SU-DHL-6 (cell line): Measurements from ENCODE around the gene SPATC1L.

Experiments used
- H2AFZ ChIP-seq: fragments of 200-600 bp; sonication (generic); 2 replicates; pipeline ENCODE4 v1.6.1; 2014; ENCODE audit warnings: low read depth, mild to moderate bottlenecking, moderate library complexity, mixed read lengths, antibody characterized with exemption, low read length; ENCODE audit not compliant: severe bottlenecking
- H3F3A ChIP-seq: fragments of 200-600 bp; shearing (Covaris generic); 2 replicates; pipeline ENCODE4 v1.6.0; 2016; ENCODE audit warnings: antibody characterized with exemption, mild to moderate bottlenecking; ENCODE audit not compliant: insufficient read depth
- H3K27ac ChIP-seq: fragments of 200-600 bp; sonication (generic); 2 replicates; pipeline ENCODE4 v1.5.1; 2016; ENCODE audit warnings: low read depth, mild to moderate bottlenecking, low read length, moderate library complexity, mixed read lengths
- H3K27me3 ChIP-seq: fragments of 200-600 bp; sonication (generic), shearing (Covaris generic); 2 replicates; pipeline ENCODE4 v1.6.0; 2014; ENCODE audit warnings: mild to moderate bottlenecking, low read length
- H3K36me3 ChIP-seq: fragments of 200-600 bp; sonication (generic); 2 replicates; pipeline ENCODE4 v1.6.1; 2014; ENCODE audit warnings: mild to moderate bottlenecking, low read length, mixed read lengths
- H3K4me2 ChIP-seq: fragments of 300-600, 200-600 bp; shearing (Covaris generic), sonication (generic); 2 replicates; pipeline ENCODE4 v1.6.0; 2014; ENCODE audit warnings: low read length, low read depth, mild to moderate bottlenecking; ENCODE audit not compliant: poor library complexity, severe bottlenecking
- H3K4me3 ChIP-seq: fragments of 200-600 bp; sonication (generic); 2 replicates; pipeline ENCODE4 v1.5.1; 2014; ENCODE audit warnings: antibody characterized with exemption, low read length, mild to moderate bottlenecking, mixed read lengths; ENCODE audit not compliant: insufficient read depth, poor library complexity, severe bottlenecking
- H3K79me2 ChIP-seq: fragments of 200-600 bp; sonication (generic); 2 replicates; pipeline ENCODE4 v1.6.1; 2014; ENCODE audit warnings: mild to moderate bottlenecking, low read length, moderate library complexity; ENCODE audit not compliant: insufficient read depth
- H3K9ac ChIP-seq: fragments of 200-600 bp; sonication (generic); 2 replicates; pipeline ENCODE4 v1.7.0; 2014; ENCODE audit warnings: mild to moderate bottlenecking, low read length
- H3K9me2 ChIP-seq: fragments of 200-600 bp; sonication (generic); replicated peaks from 2 replicates; pipeline ENCODE4 v1.6.1; 2014; ENCODE audit warnings: low read length; ENCODE audit not compliant: insufficient read depth
- H3K9me3 ChIP-seq: fragments of 200-600 bp; sonication (generic); 2 replicates; pipeline ENCODE4 v1.6.1; 2014; ENCODE audit warnings: low read length, mixed read lengths; ENCODE audit not compliant: insufficient read depth
- H4K20me1 ChIP-seq: fragments of 200-600 bp; sonication (generic); 2 replicates; pipeline ENCODE4 v1.6.1; 2014; ENCODE audit warnings: low read depth, mild to moderate bottlenecking, antibody characterized with exemption, low read length, moderate library complexity, mixed read lengths
- CTCF ChIP-seq: fragments of 200-600 bp; sonication (generic); IDR thresholded peaks from one replicate; pipeline ENCODE4 v1.5.1; 2017; ENCODE audit warnings: antibody characterized with exemption, mild to moderate bottlenecking, low read length, moderate library complexity; ENCODE audit not compliant: insufficient read depth, poor library complexity, severe bottlenecking
- EZH2phosphoT487 ChIP-seq: fragments of 200-600 bp; sonication (generic), shearing (Covaris generic); conservative IDR thresholded peaks from 2 replicates; pipeline ENCODE4 v1.6.1; 2018; ENCODE audit warnings: mild to moderate bottlenecking, antibody characterized with exemption, low read length, moderate library complexity, mixed read lengths

The SPATC1L gene

GRCh38 chr21:46121286-46122221 is 62.7 kb downstream of the SPATC1L start:
- H3K27ac ChIP-seq: no peak overlapping the region
- H4K20me1 ChIP-seq: no peaks in the 10 kb centered on the region
- TF ChIP-seq CTCF: no peak
- TF ChIP-seq EZH2phosphoT487: no peak
- no peaks in the 10 kb centered on the region for H3K9me3 ChIP-seq
- H3K36me3 ChIP-seq: no peaks in the 10 kb centered on the region
- no peak overlapping the region for H3K4me3 ChIP-seq
- H3F3A ChIP-seq: no peaks in the 10 kb centered on the region
- no peaks in the 10 kb centered on the region for H3K9me2 ChIP-seq
- no peaks in the 10 kb centered on the region for H3K79me2 ChIP-seq
- H3K27me3 ChIP-seq: no peaks in the 10 kb centered on the region
- H2AFZ ChIP-seq: no peak overlapping the region
- no peak overlapping the region for H3K4me2 ChIP-seq
- H3K9ac ChIP-seq: no peak overlapping the region

- Histone ChIP-seq H3K27ac (no peak overlapping the region), H3K4me3 (no peak overlapping the region), H3K4me2 (no peak overlapping the region), H3F3A (no peaks in the 10 kb centered on the region), H3K79me2 (no peaks in the 10 kb centered on the region), H3K27me3 (no peaks in the 10 kb centered on the region), H3K9ac (no peak overlapping the region), H3K9me3 (no peaks in the 10 kb centered on the region), H2AFZ (no peak overlapping the region), H3K36me3 (no peaks in the 10 kb centered on the region), H4K20me1 (no peaks in the 10 kb centered on the region), H3K9me2 (no peaks in the 10 kb centered on the region)
- TF ChIP-seq CTCF (no peak), EZH2phosphoT487 (no peak)
Measured at GRCh38 chr21:46120301-46121285, 63.7 kb downstream of the SPATC1L start.

GRCh38 chr21:46119637-46120271 is 64.5 kb downstream of the SPATC1L start:
- no peaks in the 10 kb centered on the region for H3K9me2 ChIP-seq
- no peak overlapping the region for H3K4me3 ChIP-seq
- H4K20me1 ChIP-seq: no peaks in the 10 kb centered on the region
- no peak overlapping the region for H3K9ac ChIP-seq
- H3F3A ChIP-seq: no peaks in the 10 kb centered on the region
- TF ChIP-seq EZH2phosphoT487: no peak
- no peak for TF ChIP-seq CTCF
- H3K36me3 ChIP-seq: no peaks in the 10 kb centered on the region
- no peak overlapping the region for H3K27ac ChIP-seq
- H3K27me3 ChIP-seq: no peaks in the 10 kb centered on the region
- no peak overlapping the region for H3K4me2 ChIP-seq
- no peaks in the 10 kb centered on the region for H3K79me2 ChIP-seq
- H3K9me3 ChIP-seq: no peaks in the 10 kb centered on the region
- no peak overlapping the region for H2AFZ ChIP-seq
